Measurements from ENCODE around the gene BRD4. TPM values are rescaled to one million over a fixed set of nuclear protein-coding genes. Genes with fewer than 3 reads are reported as not detected.

BRD4 gene
- total RNA-seq, 1 donor from 2014 or later = 42.4 TPM

DNA sequence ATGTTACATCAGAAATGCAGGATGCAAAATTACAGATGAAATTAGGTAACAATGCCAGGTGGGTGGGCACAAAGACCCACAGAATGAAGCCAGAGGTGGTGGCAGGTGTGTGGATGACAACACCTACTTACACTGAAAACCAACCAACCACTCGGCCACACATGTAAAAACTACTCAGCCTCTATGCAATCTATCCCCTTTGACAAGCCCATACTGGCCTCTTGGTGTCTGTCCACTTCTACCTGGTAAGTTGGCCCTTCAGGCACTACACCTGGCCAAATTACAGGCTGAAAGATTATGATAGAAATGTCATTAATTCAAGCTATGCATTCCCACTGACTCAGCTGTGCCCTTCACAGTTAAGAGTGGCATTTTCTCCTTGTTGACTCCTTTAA is 50.0 kb downstream of the BRD4 start:
- Histone ChIP-seq H3K4me3 (ENCODE audit: low read depth, low read length) (no peak overlapping the region), H3K36me3 (ENCODE audit: control insufficient read depth, insufficient read depth, low read length) (no peaks in the 10 kb centered on the region), H3K27me3 (ENCODE audit: control insufficient read depth, insufficient read depth, low read length) (no peaks in the 10 kb centered on the region)
- TF ChIP-seq, protein P1, sequence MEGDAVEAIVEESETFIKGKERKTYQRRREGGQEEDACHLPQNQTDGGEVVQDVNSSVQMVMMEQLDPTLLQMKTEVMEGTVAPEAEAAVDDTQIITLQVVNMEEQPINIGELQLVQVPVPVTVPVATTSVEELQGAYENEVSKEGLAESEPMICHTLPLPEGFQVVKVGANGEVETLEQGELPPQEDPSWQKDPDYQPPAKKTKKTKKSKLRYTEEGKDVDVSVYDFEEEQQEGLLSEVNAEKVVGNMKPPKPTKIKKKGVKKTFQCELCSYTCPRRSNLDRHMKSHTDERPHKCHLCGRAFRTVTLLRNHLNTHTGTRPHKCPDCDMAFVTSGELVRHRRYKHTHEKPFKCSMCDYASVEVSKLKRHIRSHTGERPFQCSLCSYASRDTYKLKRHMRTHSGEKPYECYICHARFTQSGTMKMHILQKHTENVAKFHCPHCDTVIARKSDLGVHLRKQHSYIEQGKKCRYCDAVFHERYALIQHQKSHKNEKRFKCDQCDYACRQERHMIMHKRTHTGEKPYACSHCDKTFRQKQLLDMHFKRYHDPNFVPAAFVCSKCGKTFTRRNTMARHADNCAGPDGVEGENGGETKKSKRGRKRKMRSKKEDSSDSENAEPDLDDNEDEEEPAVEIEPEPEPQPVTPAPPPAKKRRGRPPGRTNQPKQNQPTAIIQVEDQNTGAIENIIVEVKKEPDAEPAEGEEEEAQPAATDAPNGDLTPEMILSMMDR (IDR thresholded peaks at IDR 0.05; ENCODE audit: insufficient read depth, low read length, poor library complexity, severe bottlenecking) = no peak
- no peak for DNase-seq (ENCODE audit: low read depth)

- Histone ChIP-seq H3K36me3 (ENCODE audit: control insufficient read depth, insufficient read depth, low read length) (no peaks in the 10 kb centered on the region), H3K27me3 (ENCODE audit: control insufficient read depth, insufficient read depth, low read length) (no peaks in the 10 kb centered on the region), H3K4me3 (ENCODE audit: low read depth, low read length) (no peak overlapping the region)
- no peak for DNase-seq (ENCODE audit: low read depth)
- TF ChIP-seq, protein P1 (IDR thresholded peaks at IDR 0.05; ENCODE audit: insufficient read depth, low read length, poor library complexity, severe bottlenecking) = peak; percentile 61
Observed at GRCh38 chr19:15280915-15281683, 51.2 kb downstream of the BRD4 start.

DNA sequence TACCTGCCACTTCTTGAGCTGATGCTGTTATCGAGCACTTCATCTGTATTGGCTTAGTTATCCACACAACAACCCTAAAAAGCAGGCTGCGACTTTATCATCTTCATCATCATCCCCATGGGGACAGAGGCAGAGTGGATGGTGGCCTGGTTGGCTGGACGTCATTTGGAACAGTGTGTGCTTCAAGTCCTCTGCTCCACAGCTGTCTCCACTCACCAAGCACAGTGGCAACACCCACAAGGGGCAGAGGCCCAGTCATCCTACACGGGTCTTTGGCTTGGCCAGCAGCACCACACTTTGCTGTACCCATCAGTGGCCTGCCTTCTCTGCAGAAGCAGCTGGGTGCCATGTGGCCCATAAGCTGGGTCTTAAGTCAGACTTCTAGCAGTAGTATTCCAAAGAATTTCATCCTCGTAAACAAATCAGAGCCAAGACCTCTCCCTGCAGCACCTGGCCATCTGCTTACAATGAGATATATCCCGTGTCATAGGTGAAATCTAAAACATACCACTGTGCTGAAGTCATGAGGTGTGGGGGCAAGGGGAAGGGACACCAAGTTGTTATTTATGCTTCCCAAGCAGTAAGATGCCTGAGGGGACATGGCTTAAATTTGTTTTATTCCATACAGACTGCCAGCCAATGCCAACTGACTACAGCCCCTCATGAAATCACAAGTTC is 52.2 kb downstream of the BRD4 start:
- no peak for DNase-seq (ENCODE audit: low read depth)
- TF ChIP-seq, protein P1 (IDR thresholded peaks at IDR 0.05; ENCODE audit: insufficient read depth, low read length, poor library complexity, severe bottlenecking) = no peak
- no peaks in the 10 kb centered on the region for H3K27me3 ChIP-seq (ENCODE audit: control insufficient read depth, insufficient read depth, low read length)
- H3K36me3 ChIP-seq (ENCODE audit: control insufficient read depth, insufficient read depth, low read length) = no peaks in the 10 kb centered on the region
- H3K4me3 ChIP-seq (ENCODE audit: low read depth, low read length) = no peak overlapping the region

- no peak for DNase-seq (ENCODE audit: low read depth)
- Histone ChIP-seq H3K36me3 (ENCODE audit: control insufficient read depth, insufficient read depth, low read length) (no peaks in the 10 kb centered on the region), H3K4me3 (ENCODE audit: low read depth, low read length) (no peak overlapping the region), H3K27me3 (ENCODE audit: control insufficient read depth, insufficient read depth, low read length) (no peaks in the 10 kb centered on the region)
- TF ChIP-seq, protein P1 (IDR thresholded peaks at IDR 0.05; ENCODE audit: insufficient read depth, low read length, poor library complexity, severe bottlenecking) = no peak
Observed at GRCh38 chr19:15279326-15279904, 52.9 kb downstream of the BRD4 start.

DNA sequence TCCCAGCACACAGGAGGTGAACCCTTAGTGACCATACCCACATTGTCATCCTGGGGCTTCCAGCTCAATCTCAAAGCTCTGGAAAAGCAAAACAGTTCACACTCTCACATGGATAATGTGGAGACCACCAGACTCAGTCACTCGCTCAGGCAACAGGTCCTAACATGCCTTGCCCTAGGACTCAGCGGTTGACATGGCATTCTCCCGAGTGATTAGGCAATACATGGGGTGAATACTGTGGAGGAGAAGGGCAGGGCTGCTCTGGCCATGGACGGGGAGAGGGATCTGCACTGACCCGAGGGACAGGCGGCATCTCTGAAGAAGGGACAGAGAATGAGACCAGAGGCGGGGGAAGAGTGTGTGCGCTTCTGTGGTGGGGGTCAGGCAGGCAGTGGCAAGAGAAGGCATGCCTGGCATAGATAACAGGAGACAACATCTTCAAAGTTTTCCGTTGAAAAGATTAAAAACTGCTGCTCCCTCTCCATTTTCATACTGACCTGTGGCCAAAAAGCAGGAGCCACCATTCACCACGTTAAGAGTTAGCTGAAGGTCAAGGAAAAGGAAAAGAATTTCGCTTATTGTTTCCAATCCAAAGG is 55.6 kb downstream of the BRD4 start:
- H3K36me3 ChIP-seq (ENCODE audit: control insufficient read depth, insufficient read depth, low read length) = no peaks in the 10 kb centered on the region
- DNase-seq (ENCODE audit: low read depth) = no peak
- TF ChIP-seq, protein P1 (IDR thresholded peaks at IDR 0.05; ENCODE audit: insufficient read depth, low read length, poor library complexity, severe bottlenecking) = no peak
- no peak overlapping the region for H3K4me3 ChIP-seq (ENCODE audit: low read depth, low read length)
- no peaks in the 10 kb centered on the region for H3K27me3 ChIP-seq (ENCODE audit: control insufficient read depth, insufficient read depth, low read length)
